HL-60 (cell line): Measurements from ENCODE around the gene LDLRAD3.

Source experiments
- DNase-seq, 2 experiments: peaks; one replicate each; pipeline ENCODE4 v3.0.0-alpha.2; 2010 to 2020; ENCODE audit warnings: low read depth in 1 of 2, low spot score in 1 of 2
- H3K27ac ChIP-seq: fragments of 250-450 bp; sonication (Bioruptor Pico); replicated peaks from 2 replicates; pipeline ENCODE4 v1.5.1; 2020; ENCODE audit warnings: mild to moderate bottlenecking, moderate library complexity
- H3K27me3 ChIP-seq: fragments of 250-450 bp; sonication (Bioruptor Pico); 2 replicates; pipeline ENCODE4 v1.5.1; 2021; ENCODE audit warnings: mild to moderate bottlenecking, moderate library complexity; ENCODE audit not compliant: insufficient read depth, poor library complexity, severe bottlenecking
- H3K4me3 ChIP-seq: replicated peaks from 2 replicates; pipeline ENCODE4 v1.5.1; 2011; ENCODE audit warnings: mild to moderate bottlenecking, control low read depth, low read length; ENCODE audit not compliant: insufficient read depth
- GABPA ChIP-seq: IDR thresholded peaks from 2 replicates; pipeline ENCODE4 v1.6.1; 2012; ENCODE audit warnings: low read depth
- POLR2AphosphoS5 ChIP-seq: IDR thresholded peaks from 2 replicates; pipeline ENCODE4 v1.6.1; 2012; ENCODE audit warnings: low read depth
- SPI1 ChIP-seq: IDR thresholded peaks from 2 replicates; pipeline ENCODE4 v1.6.1; 2012; ENCODE audit warnings: low read depth, mild to moderate bottlenecking, borderline replicate concordance
- TF ChIP-seq, protein P1 (sequence below): IDR thresholded peaks from one replicate; pipeline ENCODE4 v1.5.1; 2011; ENCODE audit warnings: low read length, control low read depth, inconsistent platforms; ENCODE audit not compliant: insufficient read depth
- TF ChIP-seq, protein P2 (sequence below): IDR thresholded peaks from 2 replicates; pipeline ENCODE4 v1.6.1; 2012; ENCODE audit warnings: low read depth; ENCODE audit not compliant: insufficient replicate concordance

The LDLRAD3 gene

DNA sequence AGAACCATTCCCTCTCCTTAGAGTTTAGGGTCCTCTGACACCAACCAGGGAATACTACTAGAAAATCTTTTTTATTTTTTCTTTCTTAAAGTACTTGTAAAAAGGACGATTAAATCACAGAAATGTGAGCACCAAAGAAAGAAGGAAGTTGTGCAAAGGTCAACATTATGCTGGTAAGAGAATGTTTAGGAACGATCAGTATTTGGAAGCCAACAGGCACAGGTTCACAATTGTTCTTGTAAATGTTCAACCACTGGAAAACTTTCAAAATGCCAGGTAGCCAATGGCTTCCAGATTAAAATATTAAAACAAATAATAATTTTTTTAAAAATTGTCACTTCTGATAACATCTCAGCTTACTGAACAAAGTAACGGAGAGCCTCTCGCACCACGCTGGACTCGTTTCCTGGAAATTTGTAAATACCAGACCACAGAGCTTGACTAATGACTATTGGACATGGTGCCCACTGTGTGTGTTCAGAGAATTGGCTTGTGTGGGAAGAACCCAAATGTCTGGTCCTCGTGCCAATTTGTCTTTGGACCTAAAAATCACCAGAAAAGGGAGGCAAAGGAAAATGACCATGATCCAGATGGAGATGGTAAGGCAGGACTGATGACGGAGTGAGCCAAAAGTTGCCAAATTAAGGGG is 324.6 kb downstream of the LDLRAD3 start:
- Histone ChIP-seq H3K27ac (no peak overlapping the region), H3K27me3 (no peaks in the 10 kb centered on the region), H3K4me3 (no peak overlapping the region)
- TF ChIP-seq, protein P1, sequence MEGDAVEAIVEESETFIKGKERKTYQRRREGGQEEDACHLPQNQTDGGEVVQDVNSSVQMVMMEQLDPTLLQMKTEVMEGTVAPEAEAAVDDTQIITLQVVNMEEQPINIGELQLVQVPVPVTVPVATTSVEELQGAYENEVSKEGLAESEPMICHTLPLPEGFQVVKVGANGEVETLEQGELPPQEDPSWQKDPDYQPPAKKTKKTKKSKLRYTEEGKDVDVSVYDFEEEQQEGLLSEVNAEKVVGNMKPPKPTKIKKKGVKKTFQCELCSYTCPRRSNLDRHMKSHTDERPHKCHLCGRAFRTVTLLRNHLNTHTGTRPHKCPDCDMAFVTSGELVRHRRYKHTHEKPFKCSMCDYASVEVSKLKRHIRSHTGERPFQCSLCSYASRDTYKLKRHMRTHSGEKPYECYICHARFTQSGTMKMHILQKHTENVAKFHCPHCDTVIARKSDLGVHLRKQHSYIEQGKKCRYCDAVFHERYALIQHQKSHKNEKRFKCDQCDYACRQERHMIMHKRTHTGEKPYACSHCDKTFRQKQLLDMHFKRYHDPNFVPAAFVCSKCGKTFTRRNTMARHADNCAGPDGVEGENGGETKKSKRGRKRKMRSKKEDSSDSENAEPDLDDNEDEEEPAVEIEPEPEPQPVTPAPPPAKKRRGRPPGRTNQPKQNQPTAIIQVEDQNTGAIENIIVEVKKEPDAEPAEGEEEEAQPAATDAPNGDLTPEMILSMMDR = no peak
- TF ChIP-seq POLR2AphosphoS5 (no peak), GABPA (no peak), SPI1 (no peak)
- TF ChIP-seq, protein P2, sequence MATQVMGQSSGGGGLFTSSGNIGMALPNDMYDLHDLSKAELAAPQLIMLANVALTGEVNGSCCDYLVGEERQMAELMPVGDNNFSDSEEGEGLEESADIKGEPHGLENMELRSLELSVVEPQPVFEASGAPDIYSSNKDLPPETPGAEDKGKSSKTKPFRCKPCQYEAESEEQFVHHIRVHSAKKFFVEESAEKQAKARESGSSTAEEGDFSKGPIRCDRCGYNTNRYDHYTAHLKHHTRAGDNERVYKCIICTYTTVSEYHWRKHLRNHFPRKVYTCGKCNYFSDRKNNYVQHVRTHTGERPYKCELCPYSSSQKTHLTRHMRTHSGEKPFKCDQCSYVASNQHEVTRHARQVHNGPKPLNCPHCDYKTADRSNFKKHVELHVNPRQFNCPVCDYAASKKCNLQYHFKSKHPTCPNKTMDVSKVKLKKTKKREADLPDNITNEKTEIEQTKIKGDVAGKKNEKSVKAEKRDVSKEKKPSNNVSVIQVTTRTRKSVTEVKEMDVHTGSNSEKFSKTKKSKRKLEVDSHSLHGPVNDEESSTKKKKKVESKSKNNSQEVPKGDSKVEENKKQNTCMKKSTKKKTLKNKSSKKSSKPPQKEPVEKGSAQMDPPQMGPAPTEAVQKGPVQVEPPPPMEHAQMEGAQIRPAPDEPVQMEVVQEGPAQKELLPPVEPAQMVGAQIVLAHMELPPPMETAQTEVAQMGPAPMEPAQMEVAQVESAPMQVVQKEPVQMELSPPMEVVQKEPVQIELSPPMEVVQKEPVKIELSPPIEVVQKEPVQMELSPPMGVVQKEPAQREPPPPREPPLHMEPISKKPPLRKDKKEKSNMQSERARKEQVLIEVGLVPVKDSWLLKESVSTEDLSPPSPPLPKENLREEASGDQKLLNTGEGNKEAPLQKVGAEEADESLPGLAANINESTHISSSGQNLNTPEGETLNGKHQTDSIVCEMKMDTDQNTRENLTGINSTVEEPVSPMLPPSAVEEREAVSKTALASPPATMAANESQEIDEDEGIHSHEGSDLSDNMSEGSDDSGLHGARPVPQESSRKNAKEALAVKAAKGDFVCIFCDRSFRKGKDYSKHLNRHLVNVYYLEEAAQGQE = no peak
- DNase-seq = no peak

DNA sequence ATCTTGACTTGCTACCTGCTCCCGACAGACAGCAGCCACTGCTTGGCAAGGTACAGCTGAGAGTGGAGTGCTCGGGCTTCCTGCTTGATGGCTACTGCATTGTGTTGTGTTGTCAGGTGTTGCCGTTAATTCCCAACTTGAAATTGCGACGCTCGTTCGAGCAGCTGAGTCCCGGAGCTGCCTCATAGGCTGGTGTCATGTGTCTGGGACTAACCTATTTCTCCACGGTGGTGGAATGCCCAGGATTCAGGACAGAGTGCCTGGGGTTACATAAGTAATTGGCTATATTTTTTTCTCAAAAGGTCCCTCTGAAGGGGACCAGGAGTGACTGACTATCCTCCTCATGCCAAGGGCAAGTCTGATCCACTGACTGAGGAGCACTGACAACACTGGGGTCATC is 326.8 kb downstream of the LDLRAD3 start:
- Histone ChIP-seq H3K27me3 (no peaks in the 10 kb centered on the region), H3K4me3 (no peak overlapping the region), H3K27ac (no peak overlapping the region)
- no peak for DNase-seq
- TF ChIP-seq GABPA (no peak), POLR2AphosphoS5 (no peak), SPI1 (no peak)
- TF ChIP-seq, protein P2 = no peak
- TF ChIP-seq, protein P1 = no peak

DNA sequence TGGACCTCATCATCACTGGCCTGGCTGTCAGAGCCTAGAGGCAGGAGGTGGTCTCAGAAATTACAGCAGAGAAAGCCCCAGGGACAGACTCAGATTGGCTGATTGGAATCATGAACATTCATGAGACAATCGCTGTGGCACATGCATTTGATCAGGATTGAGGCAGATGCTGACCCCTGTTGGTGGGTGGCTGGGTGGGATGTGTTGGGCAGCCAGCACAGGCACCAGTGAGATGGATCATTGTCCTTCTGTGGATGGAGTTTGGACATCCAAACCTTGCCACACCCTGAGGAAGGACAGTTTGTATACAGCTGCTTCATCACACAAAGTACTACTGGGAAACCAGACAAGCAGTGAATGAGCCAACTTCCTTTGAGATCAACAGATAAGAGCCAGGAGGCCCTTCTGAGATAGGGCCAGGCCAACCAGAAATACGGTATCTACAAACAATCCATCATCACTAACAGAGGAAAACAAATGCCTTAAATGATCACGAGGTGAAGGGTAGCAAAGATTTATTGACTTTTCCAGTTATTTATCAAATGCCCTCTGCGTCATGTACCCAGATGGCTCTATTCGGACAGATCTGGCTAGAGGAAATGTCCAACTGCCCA is 328.0 kb downstream of the LDLRAD3 start:
- H3K4me3 ChIP-seq = no peak overlapping the region
- DNase-seq = no peak

More for the DNA sequence above, 328.0 kb downstream of the LDLRAD3 start:
- H3K27me3 ChIP-seq = no peaks in the 10 kb centered on the region
- TF ChIP-seq SPI1 (no peak), GABPA (no peak), POLR2AphosphoS5 (no peak)
- TF ChIP-seq, protein P2 = no peak
- TF ChIP-seq, protein P1 = no peak
- no peak overlapping the region for H3K27ac ChIP-seq
